NB4 (cell line): ENCODE results near the gene COL5A1.

Experiments
- DNase-seq: peaks from one replicate; pipeline ENCODE4 v3.0.0; 2010; ENCODE audit warnings: low read depth
- H3K4me3 ChIP-seq: one replicate; pipeline ENCODE4 v1.5.1; 2011; ENCODE audit warnings: mild to moderate bottlenecking, low read depth, low read length, moderate library complexity
- CTCF ChIP-seq: IDR thresholded peaks from one replicate; pipeline ENCODE4 v1.5.1; 2012; ENCODE audit warnings: low read depth, low read length
- MAX ChIP-seq: IDR thresholded peaks from 2 replicates; pipeline ENCODE4 v1.6.1; 2011; ENCODE audit warnings: low read depth, low read length
- MYC ChIP-seq: IDR thresholded peaks from 2 replicates; pipeline ENCODE4 v1.6.1; 2011; ENCODE audit warnings: low read depth, low read length
- POLR2A ChIP-seq: IDR thresholded peaks from 2 replicates; pipeline ENCODE4 v1.6.1; 2011; ENCODE audit warnings: mild to moderate bottlenecking; ENCODE audit not compliant: insufficient read length; ENCODE audit errors: extremely low read depth

The COL5A1 gene

GRCh38 chr9:134882204-134882785 is 240.7 kb downstream of the COL5A1 start:
- H3K4me3 ChIP-seq, result no peak overlapping the region
- no peak for DNase-seq
- TF ChIP-seq CTCF (no peak), POLR2A (no peak), MYC (no peak), MAX (no peak)

GRCh38 chr9:134883040-134883782 is 241.6 kb downstream of the COL5A1 start:
- no peak overlapping the region for H3K4me3 ChIP-seq
- TF ChIP-seq POLR2A, result no peak
- no peak for TF ChIP-seq MAX
- TF ChIP-seq MYC, result no peak
- TF ChIP-seq CTCF, result no peak
- no peak for DNase-seq

- DNase-seq, result no peak
- H3K4me3 ChIP-seq, result no peak overlapping the region
- no peak for TF ChIP-seq CTCF
- no peak for TF ChIP-seq MYC
- no peak for TF ChIP-seq MAX
- no peak for TF ChIP-seq POLR2A
Observed at GRCh38 chr9:134884492-134884891, 242.9 kb downstream of the COL5A1 start.

GRCh38 chr9:134885001-134885678 is 243.5 kb downstream of the COL5A1 start:
- TF ChIP-seq CTCF (no peak), MAX (no peak), MYC (no peak), POLR2A (no peak)
- H3K4me3 ChIP-seq, result no peak overlapping the region
- DNase-seq, result no peak

GRCh38 chr9:134885679-134886412 is 244.2 kb downstream of the COL5A1 start:
- no peak for TF ChIP-seq CTCF
- TF ChIP-seq POLR2A, result no peak
- no peak for TF ChIP-seq MYC
- TF ChIP-seq MAX, result no peak
- DNase-seq, result no peak
- no peak overlapping the region for H3K4me3 ChIP-seq
